OCI-LY7 (cell line): Measurements from ENCODE around the gene GPATCH8. TPM values are rescaled to one million over a fixed set of nuclear protein-coding genes. Genes with fewer than 3 reads are reported as not detected.

Experiments used
- BruUV-seq: library from RNA; stranded (reverse); fragments of 400-500 nt; replicated peaks from 2 replicates; lab custom pipeline; 2021; lab: Mats Ljungman, UMichigan
- CTCF ChIA-PET: fragments of 300-600 bp; sonication (Branson Sonifier 250); formaldehyde crosslinking; loops from one replicate; lab custom pipeline; 2022; ENCODE audit warnings: antibody characterized with exemption; ENCODE audit not compliant: unreplicated experiment; lab: Charles Lee
- POLR2A ChIA-PET: fragments of 300-600 bp; sonication (Branson Sonifier 250); formaldehyde crosslinking; loops from one replicate; lab custom pipeline; 2022; ENCODE audit warnings: antibody characterized with exemption; lab: Charles Lee
- DNase-seq: peaks from one replicate; pipeline ENCODE4 v3.0.0-alpha.2; 2015; ENCODE audit warnings: low spot score
- H2AFZ ChIP-seq: fragments of 200-600 bp; sonication (generic), shearing (Covaris generic); 2 replicates; pipeline ENCODE4 v1.6.1; 2014; ENCODE audit warnings: mild to moderate bottlenecking, antibody characterized with exemption, low read length, moderate library complexity
- H3K27ac ChIP-seq: fragments of 200-600 bp; sonication (generic); 2 replicates; pipeline ENCODE4 v1.5.1; 2014; ENCODE audit warnings: mixed run types, low read depth, mild to moderate bottlenecking, moderate library complexity, low read length, inconsistent platforms; ENCODE audit not compliant: poor library complexity, severe bottlenecking
- H3K36me3 ChIP-seq: fragments of 200-600 bp; sonication (generic); 2 replicates; pipeline ENCODE4 v1.6.1; 2014; ENCODE audit warnings: mild to moderate bottlenecking, antibody characterized with exemption, low read length, moderate library complexity, mixed read lengths; ENCODE audit not compliant: insufficient read depth
- H3K4me1 ChIP-seq: fragments of 200-600 bp; sonication (generic); 2 replicates; pipeline ENCODE4 v1.5.1; 2014; ENCODE audit warnings: mild to moderate bottlenecking, low read length; ENCODE audit not compliant: insufficient read depth, poor library complexity, severe bottlenecking
- H3K4me2 ChIP-seq: fragments of 200-600 bp; sonication (generic); 2 replicates; pipeline ENCODE4 v1.6.1; 2014; ENCODE audit warnings: mild to moderate bottlenecking, low read length
- H3K4me3 ChIP-seq: fragments of 200-600 bp; sonication (generic); 2 replicates; pipeline ENCODE4 v1.5.1; 2014; ENCODE audit warnings: mild to moderate bottlenecking, low read depth, low read length; ENCODE audit not compliant: poor library complexity, severe bottlenecking
- H3K79me2 ChIP-seq: fragments of 200-600 bp; sonication (generic); 2 replicates; pipeline ENCODE4 v1.6.1; 2016; ENCODE audit warnings: low read depth, mild to moderate bottlenecking, low read length, moderate library complexity, mixed read lengths; ENCODE audit not compliant: insufficient read depth
- H3K9me2 ChIP-seq: fragments of 200-600 bp; sonication (generic); 2 replicates; pipeline ENCODE4 v1.6.1; 2016; ENCODE audit warnings: mild to moderate bottlenecking, low read length, mixed read lengths; ENCODE audit not compliant: insufficient read depth
- H3K9me3 ChIP-seq: fragments of 200-600 bp; sonication (generic); 2 replicates; pipeline ENCODE4 v1.6.1; 2014; ENCODE audit warnings: mild to moderate bottlenecking, mixed run types, low read length, mixed read lengths
- H4K20me1 ChIP-seq: fragments of 200-600 bp; sonication (generic); 2 replicates; pipeline ENCODE4 v1.6.1; 2014; ENCODE audit warnings: mild to moderate bottlenecking, antibody characterized with exemption, low read length, moderate library complexity, mixed read lengths; ENCODE audit not compliant: insufficient read depth
- CTCF ChIP-seq: fragments of 200-600 bp; sonication (generic); conservative IDR thresholded peaks from 2 replicates; pipeline ENCODE4 v1.5.1; 2014; ENCODE audit warnings: mild to moderate bottlenecking, antibody characterized with exemption, low read length, moderate library complexity, mixed read lengths
- EZH2phosphoT487 ChIP-seq: fragments of 200-600 bp; sonication (generic); IDR thresholded peaks from 2 replicates; pipeline ENCODE4 v1.6.1; 2018; ENCODE audit warnings: low read depth, borderline replicate concordance, mild to moderate bottlenecking, mixed run types, antibody characterized with exemption, low read length, moderate library complexity, mixed read lengths
- intact Hi-C: fragments of 100-400 bp; cut with micrococcal nuclease; formaldehyde crosslinking; loops from one replicate; pipeline ENCODE4 v1.10.0; 2022; ENCODE audit not compliant: unreplicated experiment
- total RNA-seq, 2 experiments: library from RNA; depleted of rRNA in 1 of 2; stranded (reverse); fragments of >200 nt in 1 of 2; shearing (Covaris generic) in 1 of 2; gene quantifications; 2 replicates each; pipeline ENCODE4 v1.2.3, GENCODE V29; 2014 to 2022

GPATCH8 gene
- total RNA-seq, 2 experiments from 2014 or later: 24.7 to 61.1 TPM

GRCh38 chr17:44530896-44531418 lies 27.8 kb upstream of the GPATCH8 start:
- Histone ChIP-seq H3K9me3 (peaks cover 9% of the 10 kb centered on the region), H3K4me3 (no peak overlapping the region), H3K4me2 (no peak overlapping the region), H3K36me3 (no peaks in the 10 kb centered on the region), H2AFZ (no peak overlapping the region), H3K27ac (no peak overlapping the region), H3K79me2 (no peaks in the 10 kb centered on the region), H4K20me1 (no peaks in the 10 kb centered on the region), H3K4me1 (peaks cover 7% of the 10 kb centered on the region), H3K9me2 (no peaks in the 10 kb centered on the region)
- BruUV-seq: no TSS peak
- ChIA-PET POLR2A (no interaction called here), CTCF (interaction anchor here (0.6 kb wide), 1 partner anchor 181 kb away, joined by 3 read pairs; no protein-coding TSS in a partner anchor)
- intact Hi-C loops: loop anchor here (5.0 kb wide), 1 partner anchor 51 kb away; no protein-coding TSS in a partner anchor
- no peak for TF ChIP-seq EZH2phosphoT487
- TF ChIP-seq CTCF: no peak
- DNase-seq: no peak

- Histone ChIP-seq H3K4me3 (no peak overlapping the region), H4K20me1 (no peaks in the 10 kb centered on the region), H3K79me2 (no peaks in the 10 kb centered on the region), H3K27ac (no peak overlapping the region), H2AFZ (no peak overlapping the region), H3K4me2 (no peak overlapping the region), H3K36me3 (no peaks in the 10 kb centered on the region), H3K9me3 (peaks cover 9% of the 10 kb centered on the region), H3K4me1 (peaks cover 4% of the 10 kb centered on the region), H3K9me2 (no peaks in the 10 kb centered on the region)
- intact Hi-C loops: loop anchor here (5.0 kb wide), 1 partner anchor 52 kb away; no protein-coding TSS in a partner anchor
- TF ChIP-seq CTCF (no peak), EZH2phosphoT487 (no peak)
- ChIA-PET CTCF (no interaction called here), POLR2A (interaction anchor here (0.6 kb wide), 1 partner anchor 512 kb away, joined by 4 read pairs; no protein-coding TSS in a partner anchor)
- no TSS peak for BruUV-seq
- DNase-seq: no peak
Observed at GRCh38 chr17:44529864-44530263, 26.7 kb upstream of the GPATCH8 start.

- no peak for TF ChIP-seq CTCF
- TF ChIP-seq EZH2phosphoT487: no peak
- POLR2A ChIA-PET: interaction anchor here (0.5 kb wide), 1 partner anchor 8 kb away, joined by 4 read pairs; no protein-coding TSS in a partner anchor
Observed at GRCh38 chr17:44527954-44528353, 24.7 kb upstream of the GPATCH8 start.

More at GRCh38 chr17:44527954-44528353, 24.7 kb upstream of the GPATCH8 start:
- no peak overlapping the region for H3K4me3 ChIP-seq
- no peak overlapping the region for H3K4me2 ChIP-seq
- no peaks in the 10 kb centered on the region for H4K20me1 ChIP-seq
- H3K36me3 ChIP-seq: no peaks in the 10 kb centered on the region
- H2AFZ ChIP-seq: no peak overlapping the region
- BruUV-seq: no TSS peak
- DNase-seq: no peak
- no peaks in the 10 kb centered on the region for H3K79me2 ChIP-seq
- H3K4me1 ChIP-seq: peaks cover 7% of the 10 kb centered on the region
- intact Hi-C loops: no loop called here
- no peaks in the 10 kb centered on the region for H3K9me2 ChIP-seq
- CTCF ChIA-PET: no interaction called here
- H3K9me3 ChIP-seq: peaks cover 9% of the 10 kb centered on the region
- H3K27ac ChIP-seq: no peak overlapping the region
